Bronchial epithelial cell (primary cell): ENCODE data around the gene LELP1. TPM values are rescaled to one million over a fixed set of nuclear protein-coding genes. Genes with fewer than 3 reads are reported as not detected.
A peak's percentile ranks its signal among the peaks of the same experiment; 100 is the strongest.

ENCODE experiments used
- DNase-seq: peaks from one replicate; pipeline ENCODE4 v3.0.0-alpha.2; 2010; ENCODE audit warnings: low read depth
- FAIRE-seq: peaks from 2 replicates; lab custom pipeline; 2011; peaks lifted over from hg19 to GRCh38; lab: Jason Lieb, UNC
- H3K27me3 ChIP-seq: 2 replicates; pipeline ENCODE4 v1.5.1; 2011; ENCODE audit warnings: low read length; ENCODE audit not compliant: control insufficient read depth, insufficient read depth
- H3K36me3 ChIP-seq: 2 replicates; pipeline ENCODE4 v1.5.1; 2011; ENCODE audit warnings: low read length; ENCODE audit not compliant: control insufficient read depth, insufficient read depth
- H3K4me3 ChIP-seq: 2 replicates; pipeline ENCODE4 v1.5.1; 2011; ENCODE audit warnings: mild to moderate bottlenecking, low read depth, low read length, control low read depth
- total RNA-seq: library from RNA; depleted of rRNA; stranded (reverse); fragments of >200 nt; gene quantifications from 2 replicates; pipeline ENCODE4 v1.2.1, GENCODE V29; 2014
- TF ChIP-seq, protein P1 (sequence below): IDR thresholded peaks from 2 replicates; pipeline ENCODE4 v1.5.1; 2011; ENCODE audit warnings: mild to moderate bottlenecking, moderate library complexity, low read length, control low read depth, inconsistent platforms; ENCODE audit not compliant: insufficient read depth, severe bottlenecking

Gene LELP1
- total RNA-seq, 1 donor from 2014 or later = not detected

- DNase-seq (no peak), FAIRE-seq (no peak)
- H3K36me3 ChIP-seq = no peaks in the 10 kb centered on the region
- no peak overlapping the region for H3K4me3 ChIP-seq
- peaks cover 5% of the 10 kb centered on the region for H3K27me3 ChIP-seq
- TF ChIP-seq, protein P1, sequence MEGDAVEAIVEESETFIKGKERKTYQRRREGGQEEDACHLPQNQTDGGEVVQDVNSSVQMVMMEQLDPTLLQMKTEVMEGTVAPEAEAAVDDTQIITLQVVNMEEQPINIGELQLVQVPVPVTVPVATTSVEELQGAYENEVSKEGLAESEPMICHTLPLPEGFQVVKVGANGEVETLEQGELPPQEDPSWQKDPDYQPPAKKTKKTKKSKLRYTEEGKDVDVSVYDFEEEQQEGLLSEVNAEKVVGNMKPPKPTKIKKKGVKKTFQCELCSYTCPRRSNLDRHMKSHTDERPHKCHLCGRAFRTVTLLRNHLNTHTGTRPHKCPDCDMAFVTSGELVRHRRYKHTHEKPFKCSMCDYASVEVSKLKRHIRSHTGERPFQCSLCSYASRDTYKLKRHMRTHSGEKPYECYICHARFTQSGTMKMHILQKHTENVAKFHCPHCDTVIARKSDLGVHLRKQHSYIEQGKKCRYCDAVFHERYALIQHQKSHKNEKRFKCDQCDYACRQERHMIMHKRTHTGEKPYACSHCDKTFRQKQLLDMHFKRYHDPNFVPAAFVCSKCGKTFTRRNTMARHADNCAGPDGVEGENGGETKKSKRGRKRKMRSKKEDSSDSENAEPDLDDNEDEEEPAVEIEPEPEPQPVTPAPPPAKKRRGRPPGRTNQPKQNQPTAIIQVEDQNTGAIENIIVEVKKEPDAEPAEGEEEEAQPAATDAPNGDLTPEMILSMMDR = no peak
These were observed 7.0 kb downstream of the LELP1 start for GRCh38 chr1:153210206-153210605.

- no peak for FAIRE-seq
- Histone ChIP-seq H3K27me3 (peaks cover 5% of the 10 kb centered on the region), H3K4me3 (no peak overlapping the region), H3K36me3 (no peaks in the 10 kb centered on the region)
- TF ChIP-seq, protein P1 = no peak
- DNase-seq = no peak
These were observed 9.0 kb downstream of the LELP1 start for GRCh38 chr1:153212201-153212600.

- peaks cover 7% of the 10 kb centered on the region for H3K27me3 ChIP-seq
- TF ChIP-seq, protein P1 = no peak
- DNase-seq = no peak
- H3K4me3 ChIP-seq = no peak overlapping the region
- H3K36me3 ChIP-seq = no peaks in the 10 kb centered on the region
- no peak for FAIRE-seq
These were observed 10.3 kb downstream of the LELP1 start for GRCh38 chr1:153213519-153213918.

GRCh38 chr1:153217212-153217611 lies 14.0 kb downstream of the LELP1 start, which contains the start of gene PRR9:
TSS of gene PRR9 (plus strand) at chr1:153217584. CDS start at chr1:153218145, 561 bp downstream.
- H3K36me3 ChIP-seq = no peaks in the 10 kb centered on the region
- DNase-seq (peak; percentile 11), FAIRE-seq (no peak)
- TF ChIP-seq, protein P1 = no peak
- H3K27me3 ChIP-seq = peaks cover 2% of the 10 kb centered on the region
- no peak within 1 kb of the TSS for H3K4me3 ChIP-seq

DNA sequence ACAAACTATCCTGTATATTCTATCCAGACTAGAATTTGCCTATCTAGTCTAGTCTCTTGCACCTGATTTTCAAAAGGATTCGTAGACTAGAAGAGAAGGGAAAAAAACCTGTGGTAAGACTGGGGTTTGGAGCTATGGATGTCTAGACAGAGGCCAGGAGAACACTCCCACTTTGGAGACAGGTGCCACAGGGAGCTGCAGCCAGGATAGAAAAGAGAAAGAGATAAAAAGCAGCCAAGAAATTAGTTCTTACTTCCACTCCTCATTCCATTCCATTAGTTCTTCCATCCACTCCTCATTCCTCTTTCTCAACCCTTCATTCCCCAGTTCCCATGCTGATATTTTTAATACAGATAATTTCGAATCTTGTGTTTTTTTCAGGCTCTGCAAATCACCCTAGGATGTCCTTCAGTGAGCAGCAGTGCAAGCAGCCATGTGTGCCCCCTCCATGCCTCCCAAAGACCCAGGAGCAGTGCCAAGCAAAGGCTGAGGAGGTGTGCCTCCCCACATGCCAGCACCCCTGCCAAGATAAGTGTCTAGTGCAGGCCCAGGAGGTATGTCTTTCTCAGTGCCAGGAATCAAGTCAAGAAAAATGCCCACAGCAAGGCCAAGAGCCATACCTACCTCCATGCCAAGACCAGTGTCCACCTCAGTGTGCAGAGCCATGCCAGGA lies 14.7 kb downstream of the LELP1 start:
- no peak overlapping the region for H3K4me3 ChIP-seq
- DNase-seq (no peak), FAIRE-seq (no peak)
- H3K27me3 ChIP-seq = peaks cover 2% of the 10 kb centered on the region
- H3K36me3 ChIP-seq = no peaks in the 10 kb centered on the region
- TF ChIP-seq, protein P1 = no peak
